Liver (tissue), 9 donors: ENCODE data around the gene GAD2. TPM values are rescaled to one million over a fixed set of nuclear protein-coding genes. Genes with fewer than 3 reads are reported as not detected.

Experiments used
- DNase-seq: peaks from one replicate; pipeline ENCODE4 v3.0.0-alpha.2; 2017; ENCODE audit warnings: low spot score
- H3K27ac ChIP-seq, 2 donors: one replicate each; pipeline ENCODE4 v1.7.0; 2013; ENCODE audit warnings: inconsistent platforms in 2 of 2, low read length in 2 of 2, control low read depth in 1 of 2, low read depth in 1 of 2, mild to moderate bottlenecking in 1 of 2
- H3K27me3 ChIP-seq, 4 donors: one replicate each; pipeline versions ENCODE4 v1.6.1 to v1.7.0; 2013; ENCODE audit warnings: low read length in 3 of 4, inconsistent platforms in 1 of 4, mild to moderate bottlenecking in 1 of 4, moderate library complexity in 1 of 4; ENCODE audit not compliant: control insufficient read depth in 4 of 4, insufficient read depth in 4 of 4
- H3K36me3 ChIP-seq, 4 donors: one replicate each; pipeline versions ENCODE4 v1.6.1 to v1.7.0; 2013; ENCODE audit warnings: low read length in 3 of 4, mild to moderate bottlenecking in 3 of 4, low read depth in 1 of 4, moderate library complexity in 1 of 4; ENCODE audit not compliant: control insufficient read depth in 4 of 4, insufficient read depth in 3 of 4
- H3K4me1 ChIP-seq, 4 donors: one replicate each; pipeline versions ENCODE4 v1.6.1 to v1.7.0; 2013; ENCODE audit warnings: low read length in 3 of 4, mild to moderate bottlenecking in 3 of 4, moderate library complexity in 1 of 4; ENCODE audit not compliant: control insufficient read depth in 4 of 4, insufficient read depth in 4 of 4
- H3K4me3 ChIP-seq, 3 donors: one replicate each; pipeline versions ENCODE4 v1.6.1 to v1.7.0; 2013; ENCODE audit warnings: low read length in 3 of 3, control low read depth in 1 of 3, low read depth in 1 of 3, mild to moderate bottlenecking in 1 of 3
- H3K9ac ChIP-seq, 2 donors: one replicate each; pipeline ENCODE4 v1.7.0; 2013; ENCODE audit warnings: low read length in 2 of 2, mild to moderate bottlenecking in 2 of 2, moderate library complexity in 2 of 2, control low read depth in 1 of 2, low read depth in 1 of 2
- H3K9me3 ChIP-seq, 4 donors: one replicate each; pipeline versions ENCODE4 v1.6.1 to v1.7.0; 2013; ENCODE audit warnings: low read length in 3 of 4; ENCODE audit not compliant: control insufficient read depth in 4 of 4
- ATF3 ChIP-seq: IDR thresholded peaks from 2 replicates; pipeline ENCODE4 v1.6.1; 2016; ENCODE audit warnings: antibody characterized with exemption
- CTCF ChIP-seq: fragments of 150-350 bp; IDR thresholded peaks from 2 replicates; pipeline ENCODE4 v1.5.1; 2017; ENCODE audit warnings: improper control_type of control experiment, low read depth, low read length; ENCODE audit not compliant: missing input control
- EGR1 ChIP-seq, 2 donors: IDR thresholded peaks; 2 replicates each; pipeline ENCODE4 v1.6.1; 2016 to 2018; ENCODE audit warnings: antibody characterized with exemption in 2 of 2, low read depth in 2 of 2
- FOXA1 ChIP-seq: IDR thresholded peaks from 2 replicates; pipeline ENCODE4 v1.6.1; 2016; ENCODE audit warnings: antibody characterized with exemption
- FOXA2 ChIP-seq: IDR thresholded peaks from 2 replicates; pipeline ENCODE4 v1.6.1; 2016; ENCODE audit warnings: antibody characterized with exemption
- GABPA ChIP-seq, 2 donors: IDR thresholded peaks in 1 of 2; conservative IDR thresholded peaks in 1 of 2; 2 replicates each; pipeline ENCODE4 v1.6.1; 2016; ENCODE audit warnings: antibody characterized with exemption in 2 of 2, mild to moderate bottlenecking in 1 of 2, moderate library complexity in 1 of 2
- HNF4A ChIP-seq, 2 donors: conservative IDR thresholded peaks; 2 replicates each; pipeline ENCODE4 v1.6.1; 2016; ENCODE audit warnings: antibody characterized with exemption in 2 of 2, mild to moderate bottlenecking in 2 of 2
- HNF4G ChIP-seq: IDR thresholded peaks from 2 replicates; pipeline ENCODE4 v1.6.1; 2016; ENCODE audit warnings: antibody characterized with exemption
- JUND ChIP-seq, 2 donors: IDR thresholded peaks; 2 replicates each; pipeline ENCODE4 v1.6.1; 2016; ENCODE audit warnings: antibody characterized with exemption in 2 of 2
- MAX ChIP-seq: IDR thresholded peaks from 2 replicates; pipeline ENCODE4 v1.6.1; 2016; ENCODE audit warnings: antibody characterized with exemption
- NR2F2 ChIP-seq: IDR thresholded peaks from 2 replicates; pipeline ENCODE4 v1.6.1; 2016; ENCODE audit warnings: antibody characterized with exemption
- RAD21 ChIP-seq, 2 donors: IDR thresholded peaks; 2 replicates each; pipeline ENCODE4 v1.6.1; 2016; ENCODE audit warnings: antibody characterized with exemption in 2 of 2, mild to moderate bottlenecking in 2 of 2
- REST ChIP-seq: IDR thresholded peaks from 2 replicates; pipeline ENCODE4 v1.6.1; 2016; ENCODE audit warnings: antibody characterized with exemption, mild to moderate bottlenecking
- RXRA ChIP-seq, 2 donors: IDR thresholded peaks; 2 replicates each; pipeline ENCODE4 v1.6.1; 2017 to 2018; ENCODE audit warnings: antibody characterized with exemption in 2 of 2, mild to moderate bottlenecking in 1 of 2
- SP1 ChIP-seq: IDR thresholded peaks from 2 replicates; pipeline ENCODE4 v1.6.1; 2018; ENCODE audit warnings: antibody characterized with exemption, mild to moderate bottlenecking
- TAF1 ChIP-seq: conservative IDR thresholded peaks from 2 replicates; pipeline ENCODE4 v1.6.1; 2016; ENCODE audit warnings: antibody characterized with exemption, mild to moderate bottlenecking
- YY1 ChIP-seq: IDR thresholded peaks from 2 replicates; pipeline ENCODE4 v1.6.1; 2016; ENCODE audit warnings: antibody characterized with exemption, mild to moderate bottlenecking
- ZBTB33 ChIP-seq: IDR thresholded peaks from 2 replicates; pipeline ENCODE4 v1.6.1; 2016; ENCODE audit warnings: antibody characterized with exemption
- WGBS: extraction: QIAGEN DNeasy Blood & Tissue Kit; methylation state at CpG from one replicate; pipeline ENCODE4 v1.1.7; 2013; 5-methylcytosine and 5-hydroxymethylcytosine counted together
- polyA plus RNA-seq, 2 donors: library from polyadenylated mRNA; stranded (reverse) in 1 of 2; unstranded in 1 of 2; fragments of 200-250 nt in 1 of 2; fragments of >200 nt in 1 of 2; fragmentation: Nextera tagmentation in 1 of 2; extraction: Ambion mirVana in 1 of 2; gene quantifications; one replicate each; pipeline versions ENCODE4 v1.2.1 to v1.2.3, GENCODE V29; 2013 to 2015
- total RNA-seq, 2 donors: library from RNA; depleted of rRNA; stranded (reverse); fragments of >200 nt; gene quantifications; one replicate each; pipeline ENCODE4 v1.2.3, GENCODE V29; 2014
- donor health status: healthy.
- donor health status: healthy.
- donor health status: healthy.
- donor health status: healthy.
- donor health status: healthy.

GAD2 gene
- total and polyA plus RNA-seq, 4 donors = not detected

GRCh38 chr10:26235761-26236160 lies 19.2 kb downstream of the GAD2 start (continued):
- TF ChIP-seq YY1 (no peak), GABPA (IDR thresholded peaks at IDR 0.05 in 1 of 2, conservative IDR thresholded peaks at IDR 0.05 in 1 of 2) (no peak), FOXA2 (no peak), HNF4G (no peak)

GRCh38 chr10:26238378-26238777 lies 21.8 kb downstream of the GAD2 start:
- 60% methylated on average over 2 of the region's 2 CpGs for WGBS
- no peak for TF ChIP-seq GABPA (IDR thresholded peaks at IDR 0.05 in 1 of 2, conservative IDR thresholded peaks at IDR 0.05 in 1 of 2)
- no peak for TF ChIP-seq ZBTB33
- TF ChIP-seq RXRA (IDR thresholded peaks at IDR 0.05) = no peak
- TF ChIP-seq FOXA1 = no peak
- no peak for TF ChIP-seq SP1
- no peak for TF ChIP-seq JUND (IDR thresholded peaks at IDR 0.05)
- TF ChIP-seq FOXA2 = no peak
- no peak for TF ChIP-seq NR2F2
- TF ChIP-seq ATF3 = no peak
- no peak for TF ChIP-seq TAF1
- no peak for TF ChIP-seq HNF4A (conservative IDR thresholded peaks at IDR 0.05)
- no peak for TF ChIP-seq HNF4G
- TF ChIP-seq RAD21 (IDR thresholded peaks at IDR 0.05) = no peak
- no peak for TF ChIP-seq YY1
- no peak for TF ChIP-seq EGR1 (IDR thresholded peaks at IDR 0.05; ENCODE audit: low read depth in 2 of 2)
- no peak for TF ChIP-seq REST
- no peak for TF ChIP-seq CTCF
- no peak for TF ChIP-seq MAX
- Histone ChIP-seq H3K9ac (no peak overlapping the region), H3K36me3 (no peaks in the 10 kb centered on the region), H3K27ac (no peak overlapping the region), H3K27me3 (peaks cover 0 to 3% (median 0%) of the 10 kb centered on the region in 4 donors), H3K9me3 (no peaks in the 10 kb centered on the region), H3K4me1 (no peaks in the 10 kb centered on the region), H3K4me3 (no peak overlapping the region)
- no peak for DNase-seq
